Suprapubic skin (tissue), 4 donors: ENCODE results near the gene CISTR. TPM values are rescaled to one million over a fixed set of nuclear protein-coding genes. Genes with fewer than 3 reads are reported as not detected.
A peak's percentile ranks its signal among the peaks of the same experiment; 100 is the strongest.

ENCODE experiments used
- DNase-seq, 2 donors: peaks; one replicate each; pipeline ENCODE4 v3.0.0-alpha.2; 2019; ENCODE audit warnings: low spot score in 2 of 2
- H3K27ac ChIP-seq: fragments of 200-600 bp; sonication (generic); one replicate; pipeline ENCODE4 v1.5.1; 2019
- H3K27me3 ChIP-seq: fragments of 200-600 bp; sonication (generic); one replicate; pipeline ENCODE4 v1.5.1; 2019
- H3K36me3 ChIP-seq: fragments of 200-600 bp; sonication (generic); one replicate; pipeline ENCODE4 v1.5.1; 2019
- H3K4me1 ChIP-seq: fragments of 200-600 bp; sonication (generic); one replicate; pipeline ENCODE4 v1.5.1; 2019
- H3K4me3 ChIP-seq: fragments of 200-600 bp; sonication (generic); one replicate; pipeline ENCODE4 v1.5.1; 2019; ENCODE audit warnings: mild to moderate bottlenecking
- H3K9me3 ChIP-seq: fragments of 200-600 bp; sonication (generic); one replicate; pipeline ENCODE4 v1.5.1; 2019
- CTCF ChIP-seq, 2 donors: fragments of 200-600 bp in 1 of 2; fragments of 450-650 bp in 1 of 2; sonication (generic) in 1 of 2; IDR thresholded peaks; one replicate each; pipeline ENCODE4 v1.5.1; 2016 to 2019; ENCODE audit warnings: antibody characterized with exemption in 2 of 2, mild to moderate bottlenecking in 1 of 2, moderate library complexity in 1 of 2
- EP300 ChIP-seq: sonication (generic); formaldehyde crosslinking; IDR thresholded peaks from one replicate; pipeline ENCODE4 v1.6.1; 2017; ENCODE audit warnings: antibody characterized with exemption
- POLR2A ChIP-seq, 2 donors: fragments of 450-650 bp; IDR thresholded peaks; one replicate each; pipeline ENCODE4 v1.6.1; 2017; ENCODE audit warnings: antibody characterized with exemption in 2 of 2, mild to moderate bottlenecking in 2 of 2, moderate library complexity in 2 of 2
- POLR2AphosphoS5 ChIP-seq, 3 donors: sonication (generic); formaldehyde crosslinking; IDR thresholded peaks; one replicate each; pipeline ENCODE4 v1.6.1; 2017; ENCODE audit warnings: antibody characterized with exemption in 3 of 3
- WGBS: methylation state at CpG from one replicate; pipeline ENCODE4 v1.1.5; 2018; 5-methylcytosine and 5-hydroxymethylcytosine counted together
- total RNA-seq, 4 donors: library from RNA; depleted of rRNA; stranded (reverse); fragments of >200 nt; gene quantifications; one replicate each; pipeline ENCODE4 v1.1.0, GENCODE V29; 2016

Gene CISTR
- total RNA-seq, 4 donors from 2014 or later: not detected

- DNase-seq: no peak
- TF ChIP-seq POLR2A (IDR thresholded peaks at IDR 0.05) (no peak), POLR2AphosphoS5 (IDR thresholded peaks at IDR 0.05) (no peak), CTCF (IDR thresholded peaks at IDR 0.05) (no peak), EP300 (no peak)
- H3K36me3 ChIP-seq: peaks cover 7% of the 10 kb centered on the region
Measured at GRCh38 chr12:53729644-53730043, 22.1 kb downstream of the CISTR start.

GRCh38 chr12:53728206-53728605 lies 23.6 kb downstream of the CISTR start:
- no peak for TF ChIP-seq CTCF (IDR thresholded peaks at IDR 0.05)
- no peak for TF ChIP-seq EP300
- no peak for TF ChIP-seq POLR2A (IDR thresholded peaks at IDR 0.05)
- no peak for TF ChIP-seq POLR2AphosphoS5 (IDR thresholded peaks at IDR 0.05)
- DNase-seq: no peak
- peak overlapping the region; percentile 85 for H3K4me3 ChIP-seq
- no peaks in the 10 kb centered on the region for H3K27me3 ChIP-seq
- WGBS: 65% methylated on average over 7 of the region's 7 CpGs
- peaks cover 21% of the 10 kb centered on the region for H3K36me3 ChIP-seq
- H3K4me1 ChIP-seq: peaks cover 18% of the 10 kb centered on the region
- no peaks in the 10 kb centered on the region for H3K9me3 ChIP-seq
- no peak overlapping the region for H3K27ac ChIP-seq

More at GRCh38 chr12:53729644-53730043, 22.1 kb downstream of the CISTR start:
- no peak overlapping the region for H3K4me3 ChIP-seq
- H3K27ac ChIP-seq: no peak overlapping the region
- no peaks in the 10 kb centered on the region for H3K9me3 ChIP-seq
- H3K27me3 ChIP-seq: peaks cover 3% of the 10 kb centered on the region
- peaks cover 18% of the 10 kb centered on the region for H3K4me1 ChIP-seq

- Histone ChIP-seq H3K4me1 (peaks cover 18% of the 10 kb centered on the region), H3K27me3 (no peaks in the 10 kb centered on the region), H3K4me3 (peak within 1 kb of the TSS; percentile 85), H3K27ac (peak within 1 kb of the TSS; percentile 66), H3K36me3 (peaks cover 27% of the 10 kb centered on the region), H3K9me3 (no peaks in the 10 kb centered on the region)
- DNase-seq: peak; percentile 97 to 98
- WGBS: 1% methylated on average over 24 of the region's 38 CpGs
- TF ChIP-seq POLR2AphosphoS5 (IDR thresholded peaks at IDR 0.05) (peak in 1 of 3 donors; percentile 43), EP300 (no peak)
Measured at GRCh38 chr12:53727310-53728041, 24.3 kb downstream of the CISTR start, which contains the start of gene CALCOCO1. TSS of gene CALCOCO1 (minus strand) at chr12:53727452. CDS start at chr12:53725242, 2,210 bp downstream.

GRCh38 chr12:53726946-53727309 lies 24.9 kb downstream of the CISTR start:
- Histone ChIP-seq H3K9me3 (no peaks in the 10 kb centered on the region), H3K4me3 (peak overlapping the region; percentile 85), H3K36me3 (peaks cover 33% of the 10 kb centered on the region), H3K27me3 (no peaks in the 10 kb centered on the region), H3K4me1 (peaks cover 18% of the 10 kb centered on the region), H3K27ac (peak overlapping the region; percentile 66)
- WGBS: 0% methylated on average over 15 of the region's 15 CpGs
- DNase-seq: no peak
- TF ChIP-seq POLR2AphosphoS5 (IDR thresholded peaks at IDR 0.05) (no peak), EP300 (no peak), CTCF (IDR thresholded peaks at IDR 0.05) (no peak), POLR2A (IDR thresholded peaks at IDR 0.05) (no peak)

GRCh38 chr12:53726341-53726740 lies 25.4 kb downstream of the CISTR start:
- Histone ChIP-seq H3K27ac (peak overlapping the region; percentile 66), H3K4me3 (peak overlapping the region; percentile 85), H3K9me3 (no peaks in the 10 kb centered on the region), H3K36me3 (peaks cover 38% of the 10 kb centered on the region), H3K4me1 (peaks cover 18% of the 10 kb centered on the region), H3K27me3 (no peaks in the 10 kb centered on the region)
- WGBS: 9% methylated on average over 2 of the region's 2 CpGs
- no peak for DNase-seq
- TF ChIP-seq CTCF (IDR thresholded peaks at IDR 0.05) (no peak), POLR2AphosphoS5 (IDR thresholded peaks at IDR 0.05) (no peak), EP300 (no peak), POLR2A (IDR thresholded peaks at IDR 0.05) (no peak)
